ENCODE measurements around the gene ACRV1. TPM values are rescaled to one million over a fixed set of nuclear protein-coding genes. Genes with fewer than 3 reads are reported as not detected.

ACRV1 gene
- total and polyA plus RNA-seq, 2 donors (not counting 3 experiments of a cell fraction or from before 2014, with no cell fraction given) = not detected

DNA sequence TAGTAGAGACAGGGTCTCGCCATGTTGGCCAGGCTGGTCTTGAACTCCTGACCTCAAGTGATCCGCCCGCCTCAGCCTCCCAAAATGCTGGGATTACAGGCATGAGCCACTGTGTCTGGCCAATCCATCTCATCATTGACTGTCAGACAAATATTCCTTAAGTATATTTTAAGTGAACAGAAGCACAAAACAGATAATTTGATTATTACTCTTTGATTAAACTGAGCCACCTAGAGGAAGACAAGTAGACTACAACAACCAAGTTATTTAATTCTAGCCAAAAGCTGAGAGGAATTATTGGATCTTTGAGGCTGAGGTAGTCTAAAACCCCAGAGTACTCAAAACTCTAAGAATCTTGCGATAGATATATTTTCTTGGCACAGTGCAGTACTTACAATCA lies 1.2 kb downstream of the ACRV1 start:
- no peak overlapping the region for H3K4me2 ChIP-seq (ENCODE audit: insufficient read depth, low read length)
- no peaks in the 10 kb centered on the region for H3K9me1 ChIP-seq (replicated peaks; ENCODE audit: control insufficient read depth, extremely low read depth, insufficient read depth, low read length)
- no TSS peak for BruUV-seq (replicated peaks)
- H3K27ac ChIP-seq (ENCODE audit: insufficient read depth, low read depth, low read length) = no peak overlapping the region
- dilution Hi-C loops (cut with MboI; ENCODE audit: extremely low pct_ligation_motif_present, low sequenced_read_pairs) = no loop called here
- ChIA-PET POLR2A (no interaction called here), CTCF (interaction anchor here (0.6 to 6.1 kb wide), 21 partner anchors 8 to 208 kb away, joined by 3 to 44 read pairs (median 4); partner anchors contain the start of genes CHEK1 and HYLS1)
- FAIRE-seq (peak; percentile 8), DNase-seq (ENCODE audit: low read depth, low spot score) (peak; percentile 30)
- H2AFZ ChIP-seq (ENCODE audit: low read depth, low read length) = no peak overlapping the region
- no peaks in the 10 kb centered on the region for H3K79me2 ChIP-seq (ENCODE audit: control insufficient read depth, insufficient read depth, low read length)
- no peaks in the 10 kb centered on the region for H4K20me1 ChIP-seq (replicated peaks; ENCODE audit: control insufficient read depth, extremely low read depth, insufficient read depth, low read length)
- H3K4me3 ChIP-seq (replicated peaks in 1 of 3; ENCODE audit: insufficient read depth in 1 of 3, low read depth in 1 of 3, low read length in 3 of 3) = no peak overlapping the region
- intact Hi-C loops (cut with micrococcal nuclease) = loop anchor here (1.0 to 5.0 kb wide), 2 partner anchors 53 to 193 kb away; no protein-coding TSS in a partner anchor
- H3K9me3 ChIP-seq (replicated peaks; ENCODE audit: control insufficient read depth, insufficient read depth, low read length) = no peaks in the 10 kb centered on the region
- H3K27me3 ChIP-seq (ENCODE audit: control insufficient read depth in 2 of 2, insufficient read depth in 2 of 2, low read length in 2 of 2) = no peaks in the 10 kb centered on the region
- no peak overlapping the region for H3K9ac ChIP-seq (replicated peaks; ENCODE audit: extremely low read depth, insufficient read depth, low read length)
- peaks cover 12% of the 10 kb centered on the region for H3K4me1 ChIP-seq (ENCODE audit: control insufficient read depth, extremely low read depth, insufficient read depth, low read length)
- no peak for TF ChIP-seq GATA2 (IDR thresholded peaks at IDR 0.05; ENCODE audit: insufficient read depth, insufficient read length, low read depth, low read length)
- no peak for TF ChIP-seq POLR2A (IDR thresholded peaks at IDR 0.05; ENCODE audit: low read depth, low read length)
- TF ChIP-seq, protein P1, sequence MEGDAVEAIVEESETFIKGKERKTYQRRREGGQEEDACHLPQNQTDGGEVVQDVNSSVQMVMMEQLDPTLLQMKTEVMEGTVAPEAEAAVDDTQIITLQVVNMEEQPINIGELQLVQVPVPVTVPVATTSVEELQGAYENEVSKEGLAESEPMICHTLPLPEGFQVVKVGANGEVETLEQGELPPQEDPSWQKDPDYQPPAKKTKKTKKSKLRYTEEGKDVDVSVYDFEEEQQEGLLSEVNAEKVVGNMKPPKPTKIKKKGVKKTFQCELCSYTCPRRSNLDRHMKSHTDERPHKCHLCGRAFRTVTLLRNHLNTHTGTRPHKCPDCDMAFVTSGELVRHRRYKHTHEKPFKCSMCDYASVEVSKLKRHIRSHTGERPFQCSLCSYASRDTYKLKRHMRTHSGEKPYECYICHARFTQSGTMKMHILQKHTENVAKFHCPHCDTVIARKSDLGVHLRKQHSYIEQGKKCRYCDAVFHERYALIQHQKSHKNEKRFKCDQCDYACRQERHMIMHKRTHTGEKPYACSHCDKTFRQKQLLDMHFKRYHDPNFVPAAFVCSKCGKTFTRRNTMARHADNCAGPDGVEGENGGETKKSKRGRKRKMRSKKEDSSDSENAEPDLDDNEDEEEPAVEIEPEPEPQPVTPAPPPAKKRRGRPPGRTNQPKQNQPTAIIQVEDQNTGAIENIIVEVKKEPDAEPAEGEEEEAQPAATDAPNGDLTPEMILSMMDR (IDR thresholded peaks at IDR 0.05; ENCODE audit: extremely low read depth in 1 of 2, insufficient read depth in 1 of 2, low read depth in 1 of 2, low read length in 2 of 2) = peak in 1 of 2 donors; percentile 18
- peaks cover 2 to 11% of the 10 kb centered on the region in 2 experiments for H3K36me3 ChIP-seq (ENCODE audit: control insufficient read depth in 2 of 2, extremely low read depth in 1 of 2, insufficient read depth in 2 of 2, low read length in 2 of 2)

DNA sequence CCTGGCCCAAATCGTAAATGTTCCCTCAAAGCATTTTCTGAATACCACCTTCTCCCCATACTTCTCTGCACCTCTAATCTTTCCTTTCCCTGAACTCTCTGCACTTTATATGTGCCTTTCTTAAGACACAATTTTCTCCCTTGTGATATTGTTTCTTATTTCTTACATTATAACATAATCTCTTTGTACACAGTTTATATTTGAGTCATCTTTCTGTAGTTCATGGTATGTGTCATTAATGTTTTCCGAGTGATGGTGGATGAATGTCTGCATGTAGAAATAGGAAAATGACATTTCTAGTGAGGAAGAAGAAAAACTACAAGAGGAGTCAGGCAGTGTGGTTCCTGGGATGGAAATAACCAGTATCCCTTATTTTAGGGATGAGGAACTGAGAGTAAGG lies 5.5 kb downstream of the ACRV1 start:
- Histone ChIP-seq H3K27ac (ENCODE audit: insufficient read depth, low read depth, low read length) (peak overlapping the region; percentile 65), H3K4me3 (replicated peaks in 1 of 3; ENCODE audit: insufficient read depth in 1 of 3, low read depth in 1 of 3, low read length in 3 of 3) (no peak overlapping the region), H3K9ac (replicated peaks; ENCODE audit: extremely low read depth, insufficient read depth, low read length) (no peak overlapping the region), H3K27me3 (ENCODE audit: control insufficient read depth in 2 of 2, insufficient read depth in 2 of 2, low read length in 2 of 2) (no peaks in the 10 kb centered on the region), H3K79me2 (ENCODE audit: control insufficient read depth, insufficient read depth, low read length) (no peaks in the 10 kb centered on the region), H3K9me3 (replicated peaks; ENCODE audit: control insufficient read depth, insufficient read depth, low read length) (no peaks in the 10 kb centered on the region), H3K9me1 (replicated peaks; ENCODE audit: control insufficient read depth, extremely low read depth, insufficient read depth, low read length) (peaks cover 3% of the 10 kb centered on the region), H2AFZ (ENCODE audit: low read depth, low read length) (no peak overlapping the region), H3K4me2 (ENCODE audit: insufficient read depth, low read length) (peak overlapping the region; percentile 85), H3K36me3 (ENCODE audit: control insufficient read depth in 2 of 2, extremely low read depth in 1 of 2, insufficient read depth in 2 of 2, low read length in 2 of 2) (peaks cover 2 to 11% of the 10 kb centered on the region in 2 experiments), H4K20me1 (replicated peaks; ENCODE audit: control insufficient read depth, extremely low read depth, insufficient read depth, low read length) (no peaks in the 10 kb centered on the region), H3K4me1 (ENCODE audit: control insufficient read depth, extremely low read depth, insufficient read depth, low read length) (peaks cover 46% of the 10 kb centered on the region)
- ChIA-PET POLR2A (no interaction called here), CTCF (interaction anchor here (1.5 kb wide), 2 partner anchors 27 to 48 kb away, joined by 3 read pairs; no protein-coding TSS in a partner anchor)
- no TSS peak for BruUV-seq (replicated peaks)
- no peak for TF ChIP-seq MAX (IDR thresholded peaks at IDR 0.05; ENCODE audit: insufficient read depth, insufficient read length)
- TF ChIP-seq FOS (IDR thresholded peaks at IDR 0.05; ENCODE audit: borderline replicate concordance, insufficient read depth, low read length) = no peak
- TF ChIP-seq POLR2AphosphoS5 (IDR thresholded peaks at IDR 0.05; ENCODE audit: insufficient read depth, low read depth, low read length) = no peak
- TF ChIP-seq POLR2A (IDR thresholded peaks at IDR 0.05; ENCODE audit: low read depth, low read length) = no peak
- TF ChIP-seq, protein P1 (IDR thresholded peaks at IDR 0.05; ENCODE audit: extremely low read depth in 1 of 2, insufficient read depth in 1 of 2, low read depth in 1 of 2, low read length in 2 of 2) = no peak
- TF ChIP-seq GATA2 (IDR thresholded peaks at IDR 0.05; ENCODE audit: insufficient read depth, insufficient read length, low read depth, low read length) = no peak
- TF ChIP-seq EZH2 (IDR thresholded peaks at IDR 0.05; ENCODE audit: borderline replicate concordance, low read depth, low read length, severe bottlenecking) = no peak
- no peak for TF ChIP-seq JUN (IDR thresholded peaks at IDR 0.05; ENCODE audit: borderline replicate concordance, insufficient read depth, insufficient read length, low read depth)
- TF ChIP-seq MYC (IDR thresholded peaks at IDR 0.05; ENCODE audit: low read depth, low read length) = no peak
- intact Hi-C loops (cut with micrococcal nuclease) (loop anchor here (5.0 kb wide), 1 partner anchor 197 kb away; no protein-coding TSS in a partner anchor), dilution Hi-C loops (cut with MboI; ENCODE audit: extremely low pct_ligation_motif_present, low sequenced_read_pairs) (no loop called here)
- FAIRE-seq (no peak), DNase-seq (ENCODE audit: low read depth, low spot score) (peak; percentile 11)

Data from endothelial cell of umbilical vein (primary cell).